A172 (cell line): ENCODE data around the gene BCORL1. TPM values are rescaled to one million over a fixed set of nuclear protein-coding genes. Genes with fewer than 3 reads are reported as not detected.

Source experiments
- DNase-seq: peaks from one replicate; pipeline ENCODE4 v3.0.0-alpha.2; 2015; ENCODE audit warnings: low spot score
- total RNA-seq: library from RNA; depleted of rRNA; stranded (reverse); fragments of >200 nt; shearing (Covaris generic); gene quantifications from 2 replicates; pipeline ENCODE4 v1.2.3, GENCODE V29; 2014; rRNA removed

The BCORL1 gene
- total RNA-seq, 1 experiment from 2014 or later, result 0.48 TPM

- DNase-seq, result no peak
Observed at GRCh38 chrX:130094696-130095095, 112.3 kb downstream of the BCORL1 start.

- DNase-seq, result no peak
Observed at GRCh38 chrX:130095249-130096030, 113.0 kb downstream of the BCORL1 start.

GRCh38 chrX:130097507-130098209 is 115.2 kb downstream of the BCORL1 start:
- no peak for DNase-seq

GRCh38 chrX:130098210-130098552 is 115.7 kb downstream of the BCORL1 start:
- DNase-seq, result no peak

- no peak for DNase-seq
Observed at GRCh38 chrX:130100180-130100579, 117.7 kb downstream of the BCORL1 start.

- no peak for DNase-seq
Observed at GRCh38 chrX:130103605-130104004, 121.2 kb downstream of the BCORL1 start.

- no peak for DNase-seq
Observed at GRCh38 chrX:130105244-130105643, 122.8 kb downstream of the BCORL1 start.

GRCh38 chrX:130106071-130106470 is 123.6 kb downstream of the BCORL1 start:
- no peak for DNase-seq

Other genes starting within 250 kb of the BCORL1 start
- gene XPNPEP2, start 243.7 kb upstream of the BCORL1 start, total RNA-seq, result not detected in 2 replicates
- not detected in 2 replicates for gene SASH3, start 202.7 kb upstream of the BCORL1 start, total RNA-seq
- 10.4 and 18.8 TPM in 2 replicates for gene ZDHHC9, start 138.7 kb upstream of the BCORL1 start, total RNA-seq
- 15.8 and 16.1 TPM in 2 replicates for gene UTP14A, start 76.5 kb upstream of the BCORL1 start, total RNA-seq
- 8.0 and 8.6 TPM in 2 replicates for gene ELF4, start 127.9 kb downstream of the BCORL1 start, total RNA-seq
- 18.5 and 21.1 TPM in 2 replicates for gene AIFM1, start 183.2 kb downstream of the BCORL1 start, total RNA-seq
- gene RAB33A, start 189.3 kb downstream of the BCORL1 start, total RNA-seq, result not detected in 2 replicates